ENCODE data around the gene APEX1. TPM values are rescaled to one million over a fixed set of nuclear protein-coding genes. Genes with fewer than 3 reads are reported as not detected.

APEX1 gene
- total and polyA plus RNA-seq, 2 of the 8 experiments (the other 6 are each of a cell fraction or from before 2014, with no cell fraction given), result 384 to 700 TPM

GRCh38 chr14:20460458-20461224 lies 5.6 kb downstream of the APEX1 start:
- Histone ChIP-seq H3K27me3 (replicated peaks in 1 of 4; ENCODE audit: control insufficient read depth in 3 of 4, extremely low read depth in 1 of 4, insufficient read depth in 3 of 4, low read length in 3 of 4) (no peaks in the 10 kb centered on the region; a peak in 1 of 7 replicates), H3K56ac (replicated peaks; ENCODE audit: insufficient read length, low read depth, low read length) (peak overlapping the region; percentile 77), H3K4me3 (ENCODE audit: extremely low read depth in 1 of 4, insufficient read depth in 2 of 4, low read depth in 3 of 4, low read length in 4 of 4) (peak overlapping the region; percentile 71 to 87 (median 78)), H4K20me1 (replicated peaks in 1 of 2; ENCODE audit: control insufficient read depth in 1 of 2, insufficient read depth in 2 of 2, low read length in 2 of 2) (peaks cover 0 to 12% of the 10 kb centered on the region in 2 experiments), H3K27ac (ENCODE audit: low read depth, low read length) (peak overlapping the region; percentile 85), H2BK120ac (replicated peaks; ENCODE audit: low read depth, low read length) (no peak overlapping the region), H4K91ac (replicated peaks; ENCODE audit: insufficient read length, low read length) (no peak overlapping the region), H3K79me2 (ENCODE audit: control insufficient read depth in 1 of 2, insufficient read depth in 2 of 2, low read length in 2 of 2) (peaks cover 7 to 30% of the 10 kb centered on the region in 2 experiments), H2BK5ac (ENCODE audit: low read depth, low read length) (peak overlapping the region; percentile 77), H4K5ac (ENCODE audit: insufficient read length, low read depth, low read length) (no peak overlapping the region), H4K8ac (ENCODE audit: extremely low read depth, insufficient read depth, low read length) (peak overlapping the region; percentile 95; the same call in 1 of the 2 replicates), H2AK5ac (ENCODE audit: low read depth, low read length) (no peak overlapping the region), H3K9me3 (ENCODE audit: insufficient read depth in 2 of 2, low read depth in 1 of 2, low read length in 1 of 2) (no peaks in the 10 kb centered on the region), H3K23ac (ENCODE audit: insufficient read length) (no peak overlapping the region), H3K36me3 (ENCODE audit: control insufficient read depth in 2 of 4, insufficient read depth in 4 of 4, low read length in 3 of 4) (peaks cover 16 to 40% (median 28%) of the 10 kb centered on the region in 4 experiments; a peak in 7 of 8 replicates), H2BK12ac (ENCODE audit: low read depth, low read length) (no peak overlapping the region), H3K4me2 (ENCODE audit: insufficient read depth in 1 of 2, low read depth in 2 of 2, low read length in 2 of 2) (peak overlapping the region; percentile 81 to 97), H3K4ac (replicated peaks; ENCODE audit: insufficient read length, low read depth, low read length) (no peak overlapping the region), H3K9ac (replicated peaks in 1 of 4; ENCODE audit: extremely low read depth in 1 of 4, low read depth in 3 of 4, low read length in 3 of 4) (peak overlapping the region; percentile 68 to 95 (median 71)), H2BK15ac (ENCODE audit: low read length) (no peak overlapping the region), H2BK20ac (ENCODE audit: low read length) (no peak overlapping the region), H2AFZ (ENCODE audit: low read length) (no peak overlapping the region), H3K4me1 (replicated peaks in 1 of 4; ENCODE audit: control insufficient read depth in 3 of 4, insufficient read depth in 4 of 4, low read length in 3 of 4) (peaks cover 0 to 10% (median 2%) of the 10 kb centered on the region in 4 experiments; a peak in 4 of 7 replicates), H3K23me2 (ENCODE audit: low read depth, low read length) (peaks cover 9% of the 10 kb centered on the region; the same call in 1 of the 2 replicates), H3K79me1 (ENCODE audit: low read depth, low read length) (peaks cover 6% of the 10 kb centered on the region), H3K14ac (ENCODE audit: insufficient read length) (no peak overlapping the region), H3K18ac (ENCODE audit: extremely low read depth, low read length) (0 out of 2 replicates have a peak overlapping the region, but pooled peaks have one; percentile 75)
- peak in 1 of 2 experiments; percentile 75 for DNase-seq (ENCODE audit: low read depth in 1 of 2, low spot score in 2 of 2)
- TF ChIP-seq SAP30 (IDR thresholded peaks at IDR 0.05; ENCODE audit: insufficient read depth, insufficient replicate concordance, low read length) (peak; percentile 43), POLR2A (IDR thresholded peaks at IDR 0.05; ENCODE audit: control extremely low read depth in 1 of 2, low read depth in 2 of 2, low read length in 2 of 2) (no peak; a peak in 1 of 3 replicates), SUZ12 (IDR thresholded peaks at IDR 0.05; ENCODE audit: low read length) (no peak)
- 33% methylated on average over 10 of the region's 32 CpGs; no CpG with 5 or more reads in 1 of the 2 experiments for whole genome bisulfite sequencing, 2 experiments (ENCODE audit: extremely low coverage in 1 of 2, insufficient coverage in 1 of 2, insufficient read length in 1 of 2, insufficient replicate concordance in 2 of 2, low coverage in 1 of 2, low lambda C conversion rate in 2 of 2, missing lambda C conversion rate in 1 of 2)
- ChIA-PET POLR2A (ENCODE audit: partially characterized antibody) (interaction anchor here (0.6 to 3.2 kb wide), 11 partner anchors 8 to 128 kb away, joined by 3 to 25 read pairs (median 4); partner anchors contain the start of gene PARP2), CTCF (ENCODE audit: partially characterized antibody) (interaction anchor here (0.8 to 1.4 kb wide), 2 partner anchors 145 to 148 kb away, joined by 3 read pairs; no protein-coding TSS in a partner anchor)
- FAIRE-seq, result no peak
